T-helper 17 cell (primary cell): ENCODE results near the gene CPPED1. TPM values are rescaled to one million over a fixed set of nuclear protein-coding genes. Genes with fewer than 3 reads are reported as not detected.

ENCODE experiments used
- ATAC-seq: fragments of 150-1000 bp; cut with Tn5 transposase; 2 replicates; pipeline ENCODE4 v1.10.0; 2021; ENCODE audit warnings: mild to moderate bottlenecking, moderate library complexity
- DNase-seq, 3 donors: peaks; one replicate each; pipeline versions ENCODE4 v3.0.0 to v3.0.0-alpha.2; 2020 to 2021
- H3K9me3 ChIP-seq: one replicate; pipeline ENCODE4 v1.7.0; 2013; ENCODE audit warnings: low read length, mild to moderate bottlenecking; ENCODE audit not compliant: control insufficient read depth, poor library complexity, severe bottlenecking
- H3K27ac Mint-ChIP-seq: one replicate; pipeline ENCODE4 v1.8.0; 2022; ENCODE audit warnings: mild to moderate bottlenecking, moderate library complexity, mixed read lengths
- H3K27me3 Mint-ChIP-seq: one replicate; pipeline ENCODE4 v1.8.0; 2022; ENCODE audit warnings: mixed read lengths
- H3K36me3 Mint-ChIP-seq: one replicate; pipeline ENCODE4 v1.8.0; 2022; ENCODE audit warnings: low read depth, mixed read lengths
- H3K4me1 Mint-ChIP-seq: one replicate; pipeline ENCODE4 v1.8.0; 2022; ENCODE audit warnings: mild to moderate bottlenecking, mixed read lengths
- H3K4me3 Mint-ChIP-seq: one replicate; pipeline ENCODE4 v1.8.0; 2022; ENCODE audit warnings: mild to moderate bottlenecking, moderate library complexity, mixed read lengths
- total RNA-seq, 4 donors: library from RNA in 2 of 4; stranded (reverse) in 2 of 4; gene quantifications; one replicate each; pipeline ENCODE4 v1.2.3 and lab custom pipeline; 2022 to 2026

Gene CPPED1
- total RNA-seq (10 to 100 TPM in 1 of 2 donors, 1 to 10 TPM in 1; 8.7 to 10.1 TPM), total RNA-seq (lab: John Stamatoyannopoulos, UW) (13.9 to 22.7 reads per million in 2 donors)

- no peaks in the 10 kb centered on the region for H3K9me3 ChIP-seq
- peaks cover 17% of the 10 kb centered on the region for H3K4me1 Mint-ChIP-seq
Measured at GRCh38 chr16:12803203-12804093, at the start of gene CPPED1. Gene CPPED1 (minus strand): TSS chr16:12803887. CDS start chr16:12803776, 111 bp downstream.

GRCh38 chr16:12850186-12850585 is 46.5 kb upstream of the CPPED1 start:
- H3K36me3 Mint-ChIP-seq: peaks cover 2% of the 10 kb centered on the region
- ATAC-seq (no peak), DNase-seq (no peak)
- no peaks in the 10 kb centered on the region for H3K9me3 ChIP-seq
- H3K27ac Mint-ChIP-seq: no peak overlapping the region
- H3K27me3 Mint-ChIP-seq: peaks cover 30% of the 10 kb centered on the region
- H3K4me1 Mint-ChIP-seq: peaks cover 2% of the 10 kb centered on the region
- H3K4me3 Mint-ChIP-seq: no peak overlapping the region

More at GRCh38 chr16:12803203-12804093, at the start of gene CPPED1:
- peak; percentile 81 to 95 (median 82) for DNase-seq
- peaks cover 5% of the 10 kb centered on the region for H3K36me3 Mint-ChIP-seq
- H3K4me3 Mint-ChIP-seq: peak within 1 kb of the TSS; percentile 93
- H3K27me3 Mint-ChIP-seq: no peaks in the 10 kb centered on the region
- peak; percentile 93 for ATAC-seq
- H3K27ac Mint-ChIP-seq: peak within 1 kb of the TSS; percentile 98

GRCh38 chr16:12846592-12846991 is 42.9 kb upstream of the CPPED1 start:
- peaks cover 2% of the 10 kb centered on the region for H3K4me1 Mint-ChIP-seq
- H3K27ac Mint-ChIP-seq: no peak overlapping the region
- ATAC-seq (no peak), DNase-seq (no peak)
- H3K36me3 Mint-ChIP-seq: peaks cover 2% of the 10 kb centered on the region
- no peaks in the 10 kb centered on the region for H3K9me3 ChIP-seq
- H3K27me3 Mint-ChIP-seq: peaks cover 40% of the 10 kb centered on the region
- H3K4me3 Mint-ChIP-seq: no peak overlapping the region

- no peak overlapping the region for H3K4me3 Mint-ChIP-seq
- DNase-seq: no peak
- H3K9me3 ChIP-seq: no peaks in the 10 kb centered on the region
- peaks cover 43% of the 10 kb centered on the region for H3K27me3 Mint-ChIP-seq
- no peaks in the 10 kb centered on the region for H3K36me3 Mint-ChIP-seq
- peaks cover 2% of the 10 kb centered on the region for H3K4me1 Mint-ChIP-seq
- ATAC-seq: no peak
- no peak overlapping the region for H3K27ac Mint-ChIP-seq
Measured at GRCh38 chr16:12845282-12845681, 41.6 kb upstream of the CPPED1 start.

GRCh38 chr16:12837756-12838155 is 34.1 kb upstream of the CPPED1 start:
- H3K9me3 ChIP-seq: peaks cover 4% of the 10 kb centered on the region
- Mint-ChIP-seq H3K27me3 (peaks cover 47% of the 10 kb centered on the region), H3K36me3 (no peaks in the 10 kb centered on the region), H3K4me1 (no peaks in the 10 kb centered on the region), H3K4me3 (no peak overlapping the region), H3K27ac (no peak overlapping the region)
- ATAC-seq (no peak), DNase-seq (no peak)

GRCh38 chr16:12837291-12837690 is 33.6 kb upstream of the CPPED1 start:
- H3K36me3 Mint-ChIP-seq: no peaks in the 10 kb centered on the region
- no peak for DNase-seq
- no peak overlapping the region for H3K27ac Mint-ChIP-seq
- no peaks in the 10 kb centered on the region for H3K4me1 Mint-ChIP-seq
- ATAC-seq: no peak
- H3K9me3 ChIP-seq: peaks cover 4% of the 10 kb centered on the region
- no peak overlapping the region for H3K4me3 Mint-ChIP-seq
- H3K27me3 Mint-ChIP-seq: peaks cover 47% of the 10 kb centered on the region

- Mint-ChIP-seq H3K36me3 (peaks cover 2% of the 10 kb centered on the region), H3K4me1 (no peaks in the 10 kb centered on the region), H3K27me3 (peaks cover 36% of the 10 kb centered on the region), H3K4me3 (no peak overlapping the region), H3K27ac (no peak overlapping the region)
- DNase-seq (no peak), ATAC-seq (no peak)
- H3K9me3 ChIP-seq: peaks cover 4% of the 10 kb centered on the region
Measured at GRCh38 chr16:12833926-12834325, 30.2 kb upstream of the CPPED1 start.

GRCh38 chr16:12829096-12829888 is 25.6 kb upstream of the CPPED1 start:
- H3K9me3 ChIP-seq: no peaks in the 10 kb centered on the region
- H3K36me3 Mint-ChIP-seq: peaks cover 2% of the 10 kb centered on the region
- no peaks in the 10 kb centered on the region for H3K4me1 Mint-ChIP-seq
- ATAC-seq: no peak
- H3K27ac Mint-ChIP-seq: no peak overlapping the region
- H3K27me3 Mint-ChIP-seq: peaks cover 31% of the 10 kb centered on the region
- DNase-seq: no peak
- no peak overlapping the region for H3K4me3 Mint-ChIP-seq

GRCh38 chr16:12828206-12828605 is 24.5 kb upstream of the CPPED1 start:
- Mint-ChIP-seq H3K4me3 (no peak overlapping the region), H3K27me3 (peaks cover 22% of the 10 kb centered on the region), H3K36me3 (peaks cover 2% of the 10 kb centered on the region), H3K27ac (no peak overlapping the region), H3K4me1 (no peaks in the 10 kb centered on the region)
- DNase-seq (no peak), ATAC-seq (no peak)
- no peaks in the 10 kb centered on the region for H3K9me3 ChIP-seq

GRCh38 chr16:12826559-12826958 is 22.9 kb upstream of the CPPED1 start:
- no peaks in the 10 kb centered on the region for H3K4me1 Mint-ChIP-seq
- no peaks in the 10 kb centered on the region for H3K9me3 ChIP-seq
- H3K27me3 Mint-ChIP-seq: peaks cover 29% of the 10 kb centered on the region
- DNase-seq: no peak
- H3K4me3 Mint-ChIP-seq: no peak overlapping the region
- no peak for ATAC-seq
- no peak overlapping the region for H3K27ac Mint-ChIP-seq
- H3K36me3 Mint-ChIP-seq: peaks cover 2% of the 10 kb centered on the region

GRCh38 chr16:12819126-12820117 is 15.7 kb upstream of the CPPED1 start:
- DNase-seq (peak; percentile 54 to 70 (median 58)), ATAC-seq (peak; percentile 83)
- H3K27ac Mint-ChIP-seq: no peak overlapping the region
- peaks cover 8% of the 10 kb centered on the region for H3K4me1 Mint-ChIP-seq
- peaks cover 9% of the 10 kb centered on the region for H3K27me3 Mint-ChIP-seq
- no peaks in the 10 kb centered on the region for H3K9me3 ChIP-seq
- H3K36me3 Mint-ChIP-seq: no peaks in the 10 kb centered on the region
- H3K4me3 Mint-ChIP-seq: no peak overlapping the region

- peaks cover 9% of the 10 kb centered on the region for H3K27me3 Mint-ChIP-seq
- DNase-seq (no peak), ATAC-seq (no peak)
- peaks cover 8% of the 10 kb centered on the region for H3K4me1 Mint-ChIP-seq
- no peak overlapping the region for H3K4me3 Mint-ChIP-seq
- no peak overlapping the region for H3K27ac Mint-ChIP-seq
- no peaks in the 10 kb centered on the region for H3K9me3 ChIP-seq
- H3K36me3 Mint-ChIP-seq: no peaks in the 10 kb centered on the region
Measured at GRCh38 chr16:12818326-12818725, 14.6 kb upstream of the CPPED1 start.
